ENCODE measurements around the gene C10orf53.

GRCh38 chr10:49647985-49648795, 31.3 kb upstream of the C10orf53 start:
- TF ChIP-seq, protein P1, sequence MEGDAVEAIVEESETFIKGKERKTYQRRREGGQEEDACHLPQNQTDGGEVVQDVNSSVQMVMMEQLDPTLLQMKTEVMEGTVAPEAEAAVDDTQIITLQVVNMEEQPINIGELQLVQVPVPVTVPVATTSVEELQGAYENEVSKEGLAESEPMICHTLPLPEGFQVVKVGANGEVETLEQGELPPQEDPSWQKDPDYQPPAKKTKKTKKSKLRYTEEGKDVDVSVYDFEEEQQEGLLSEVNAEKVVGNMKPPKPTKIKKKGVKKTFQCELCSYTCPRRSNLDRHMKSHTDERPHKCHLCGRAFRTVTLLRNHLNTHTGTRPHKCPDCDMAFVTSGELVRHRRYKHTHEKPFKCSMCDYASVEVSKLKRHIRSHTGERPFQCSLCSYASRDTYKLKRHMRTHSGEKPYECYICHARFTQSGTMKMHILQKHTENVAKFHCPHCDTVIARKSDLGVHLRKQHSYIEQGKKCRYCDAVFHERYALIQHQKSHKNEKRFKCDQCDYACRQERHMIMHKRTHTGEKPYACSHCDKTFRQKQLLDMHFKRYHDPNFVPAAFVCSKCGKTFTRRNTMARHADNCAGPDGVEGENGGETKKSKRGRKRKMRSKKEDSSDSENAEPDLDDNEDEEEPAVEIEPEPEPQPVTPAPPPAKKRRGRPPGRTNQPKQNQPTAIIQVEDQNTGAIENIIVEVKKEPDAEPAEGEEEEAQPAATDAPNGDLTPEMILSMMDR (IDR thresholded peaks at IDR 0.05): no peak
- no peak for TF ChIP-seq POLR2A (IDR thresholded peaks at IDR 0.05)

Data from tibial nerve (tissue), 3 donors.